D721Med (cell line): ENCODE data around the gene MR1.

Source experiments
- DNase-seq: peaks from one replicate; pipeline ENCODE4 v3.0.0; 2011; ENCODE audit warnings: low spot score; ENCODE audit not compliant: insufficient read length
- FAIRE-seq: peaks from 2 replicates; lab custom pipeline; 2011; peaks lifted over from hg19 to GRCh38; lab: Jason Lieb, UNC
- CTCF ChIP-seq: IDR thresholded peaks from 2 replicates; pipeline ENCODE4 v1.5.1; 2012; ENCODE audit warnings: mild to moderate bottlenecking, control low read depth; ENCODE audit not compliant: insufficient read depth; ENCODE audit errors: missing control alignments

The MR1 gene

GRCh38 chr1:181087400-181087901, 53.7 kb downstream of the MR1 start:
- FAIRE-seq, result no peak
- DNase-seq, result no peak
- TF ChIP-seq CTCF, result no peak

GRCh38 chr1:181088079-181089016, 54.6 kb downstream of the MR1 start, which contains the start of gene IER5:
TSS of gene IER5 (plus strand) at chr1:181088700. CDS start at chr1:181088903, 203 bp downstream.
- DNase-seq, result peak; percentile 87
- no peak for FAIRE-seq
- no peak for TF ChIP-seq CTCF

- DNase-seq, result no peak
- FAIRE-seq, result no peak
- no peak for TF ChIP-seq CTCF
Measured at GRCh38 chr1:181089017-181089675, 55.4 kb downstream of the MR1 start.

GRCh38 chr1:181089676-181090544, 56.1 kb downstream of the MR1 start:
- FAIRE-seq (no peak), DNase-seq (no peak)
- no peak for TF ChIP-seq CTCF

- DNase-seq, result no peak
- FAIRE-seq, result no peak
- TF ChIP-seq CTCF, result no peak
Measured at GRCh38 chr1:181090641-181091126, 56.9 kb downstream of the MR1 start.

GRCh38 chr1:181091309-181092040, 57.7 kb downstream of the MR1 start:
- no peak for FAIRE-seq
- TF ChIP-seq CTCF, result no peak
- no peak for DNase-seq
